Stimulated activated CD4-positive, alpha-beta T cell treated with anti-CD3 and anti-CD28 coated beads, Interleukin-1b, Interleukin-23, amount 100 ng/mL, for 48 hours (primary cell): ENCODE measurements around the gene ASPHD1.
"Not testable (repeated sequence)": the region's sequence is repeated elsewhere in the genome, so short reads cannot be mapped to it uniquely, and the experiment has no call there.

Source experiments
- DNase-seq: peaks from one replicate; pipeline ENCODE4 v3.0.0-alpha.2; 2020

ASPHD1 gene, protein sequence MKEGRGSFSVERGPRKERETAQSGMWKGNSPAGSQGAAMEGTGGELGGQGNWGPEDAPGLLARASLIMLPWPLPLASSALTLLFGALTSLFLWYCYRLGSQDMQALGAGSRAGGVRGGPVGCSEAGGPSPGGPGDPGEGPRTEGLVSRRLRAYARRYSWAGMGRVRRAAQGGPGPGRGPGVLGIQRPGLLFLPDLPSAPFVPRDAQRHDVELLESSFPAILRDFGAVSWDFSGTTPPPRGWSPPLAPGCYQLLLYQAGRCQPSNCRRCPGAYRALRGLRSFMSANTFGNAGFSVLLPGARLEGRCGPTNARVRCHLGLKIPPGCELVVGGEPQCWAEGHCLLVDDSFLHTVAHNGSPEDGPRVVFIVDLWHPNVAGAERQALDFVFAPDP

DNA sequence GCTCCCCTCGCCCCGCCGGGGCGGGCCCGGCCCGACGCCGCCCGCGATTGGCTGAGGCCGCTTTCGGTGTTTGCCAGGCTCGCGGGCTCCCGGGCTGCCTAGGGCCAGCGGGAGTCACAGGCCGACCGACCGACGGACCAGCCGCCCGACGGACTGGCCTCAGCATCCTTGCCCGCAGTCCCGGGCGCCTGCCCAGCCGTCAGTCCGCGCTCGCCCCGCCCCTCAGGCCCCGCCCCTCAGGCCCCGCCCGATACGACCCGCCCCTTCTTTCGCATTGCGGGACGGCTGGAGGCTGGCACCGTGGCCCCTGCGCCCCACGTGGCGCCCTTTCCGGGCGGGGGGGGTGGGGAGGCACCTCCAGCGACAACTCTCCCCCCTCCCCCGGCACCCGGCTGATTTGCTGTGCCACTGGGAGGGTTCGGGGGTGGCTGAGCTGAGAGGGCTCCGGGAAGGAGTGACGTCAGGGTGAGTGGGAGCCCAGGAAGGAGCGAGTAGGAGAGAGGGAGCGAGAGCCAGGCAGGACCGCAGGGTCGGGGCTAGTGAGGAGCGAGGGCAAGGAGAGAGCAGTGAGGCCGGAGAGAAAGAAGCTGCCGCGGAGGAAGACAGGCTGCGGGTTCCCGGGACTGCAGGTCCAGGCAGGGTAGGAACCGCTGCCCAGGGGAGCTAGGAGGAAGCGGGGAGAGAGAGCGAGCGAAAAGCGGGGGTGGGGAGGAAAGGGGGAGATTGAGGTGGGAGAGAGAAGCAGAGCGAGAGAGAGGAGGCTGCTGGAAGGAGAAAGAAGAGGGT, at the start of gene ASPHD1:
Gene ASPHD1 (plus strand): TSS at position 387 of the 786 bp plus-strand sequence. CDS start 484 bp downstream, outside the sequence.
- DNase-seq, result peak; percentile 61

DNA sequence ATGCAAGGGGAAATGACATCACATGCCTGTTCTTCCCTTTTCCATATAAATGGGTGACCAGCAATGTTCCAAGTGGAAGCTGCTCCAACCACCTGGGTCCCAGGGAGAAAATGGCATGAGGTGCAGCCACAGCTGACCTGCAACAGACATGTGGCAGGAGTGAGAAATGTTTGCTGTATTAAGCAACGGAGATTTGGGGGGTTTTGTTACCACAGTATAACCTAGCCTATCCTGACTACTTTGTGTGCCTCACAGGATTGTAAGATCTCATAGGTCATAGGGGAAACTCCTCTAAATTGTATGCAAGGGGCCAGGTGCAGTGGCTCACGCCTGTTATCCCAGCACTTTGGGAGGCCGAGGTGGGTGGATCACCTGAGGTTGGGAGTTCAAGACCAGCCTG, 49.3 kb upstream of the ASPHD1 start:
- DNase-seq, result no peak

DNA sequence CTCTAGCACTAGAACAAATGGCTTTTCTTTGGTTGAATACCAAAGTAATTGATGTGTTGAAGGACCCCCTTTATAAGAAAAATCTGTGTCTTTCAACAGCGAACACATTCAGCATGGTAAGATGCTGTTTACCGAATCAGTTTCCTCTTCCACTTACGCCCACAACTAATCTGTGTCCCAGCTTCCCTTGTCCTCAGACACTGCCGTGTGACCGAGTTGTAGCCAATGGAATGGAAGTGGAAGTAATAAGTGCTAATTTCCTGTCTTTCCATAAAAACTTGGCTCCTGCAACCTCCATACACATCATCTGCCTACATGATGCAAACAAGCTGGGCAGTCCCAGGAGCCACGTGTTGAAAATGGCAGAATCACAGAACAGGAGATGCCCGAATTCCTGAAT, 47.6 kb upstream of the ASPHD1 start:
- DNase-seq, result no peak

DNA sequence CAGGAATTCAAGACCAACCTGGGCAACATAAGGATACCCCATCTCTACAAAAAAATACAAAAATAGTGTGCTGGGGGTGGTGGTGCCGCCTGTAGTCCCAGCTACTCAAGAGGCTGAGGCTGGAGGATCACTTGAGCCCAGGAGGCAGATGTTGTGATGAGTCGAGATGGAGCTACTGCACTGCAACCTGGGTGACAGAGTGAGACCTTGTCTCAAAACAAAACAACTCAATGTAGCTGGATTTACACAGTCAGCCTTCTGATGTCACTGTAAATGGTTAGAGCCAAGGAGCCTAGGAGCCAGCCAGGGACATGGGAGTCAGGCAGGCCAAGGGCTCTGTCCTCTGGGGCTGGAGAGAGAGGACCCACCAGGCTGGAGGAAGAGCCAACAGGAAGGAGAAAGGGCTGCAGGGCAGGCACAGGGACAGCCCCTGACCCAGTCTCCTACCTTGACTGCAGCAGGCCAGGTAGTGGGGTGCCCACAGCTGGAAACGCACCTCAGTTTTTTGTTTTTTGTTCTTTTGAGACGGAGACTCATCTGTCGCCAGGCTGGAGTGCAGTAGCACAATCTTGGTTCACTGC, 45.7 kb upstream of the ASPHD1 start:
- DNase-seq, result no peak

DNA sequence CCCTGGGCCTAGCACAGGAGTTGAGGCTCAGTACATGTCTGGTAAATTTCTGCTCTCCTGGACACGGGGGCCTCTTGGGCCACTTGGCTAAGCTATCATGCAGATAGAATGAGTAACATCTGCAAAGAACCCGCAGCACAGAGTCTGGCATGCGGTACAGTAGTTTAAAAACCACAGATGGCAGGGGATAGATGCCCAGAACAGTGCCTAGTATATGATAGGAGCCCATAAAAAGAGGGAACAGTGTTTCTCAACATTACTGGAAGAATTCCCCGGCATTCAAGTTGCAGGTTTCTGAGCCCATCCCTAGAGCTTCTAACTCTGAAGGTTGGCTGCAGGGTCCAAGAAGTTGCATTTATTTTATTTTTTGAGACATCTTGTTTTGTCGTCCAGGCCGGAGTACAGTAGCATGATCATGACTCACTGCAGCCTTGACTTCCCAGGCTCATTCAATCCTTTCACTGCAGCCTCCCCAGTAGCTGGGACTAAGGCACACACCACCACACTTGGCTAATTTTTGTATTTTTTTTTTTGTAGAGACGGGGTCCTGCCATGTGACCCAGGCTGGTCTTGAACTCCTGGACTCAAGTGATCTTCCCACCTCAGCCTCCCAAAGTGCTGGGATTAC, 43.0 kb upstream of the ASPHD1 start:
- no peak for DNase-seq

DNA sequence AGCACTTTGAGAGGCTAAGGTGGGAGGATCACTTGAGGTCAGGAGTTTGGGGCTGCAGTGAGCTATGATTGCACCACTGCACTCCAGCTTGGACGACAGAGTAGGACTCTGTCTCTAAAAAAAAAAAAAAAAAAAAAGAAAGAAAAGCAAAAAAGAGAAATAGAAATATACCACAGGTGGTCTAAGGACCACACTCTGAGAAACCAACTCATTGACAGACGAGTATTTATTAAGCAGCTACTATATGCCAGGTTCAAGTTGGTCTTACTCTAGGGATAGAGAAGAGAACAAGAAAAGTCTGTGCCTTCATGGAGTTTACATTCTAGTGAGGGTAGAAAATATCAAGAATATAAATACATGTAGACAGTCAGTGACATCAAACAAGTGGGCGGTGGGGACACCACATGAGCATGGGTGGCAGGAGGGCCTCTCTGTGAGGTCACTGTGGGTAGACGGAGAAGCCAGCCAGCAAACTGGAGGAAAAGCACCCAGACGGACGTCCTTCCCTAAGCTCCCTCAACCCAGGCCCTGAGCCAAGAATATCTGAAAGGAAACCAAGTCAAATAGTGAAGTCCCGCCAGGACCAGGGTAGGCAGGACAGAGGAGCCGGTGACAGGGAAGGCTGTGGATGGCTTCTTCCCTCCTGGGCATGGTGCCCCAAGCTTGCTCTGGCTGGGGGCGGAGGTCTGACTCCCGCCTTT, 42.0 kb upstream of the ASPHD1 start:
- DNase-seq, result no peak

DNA sequence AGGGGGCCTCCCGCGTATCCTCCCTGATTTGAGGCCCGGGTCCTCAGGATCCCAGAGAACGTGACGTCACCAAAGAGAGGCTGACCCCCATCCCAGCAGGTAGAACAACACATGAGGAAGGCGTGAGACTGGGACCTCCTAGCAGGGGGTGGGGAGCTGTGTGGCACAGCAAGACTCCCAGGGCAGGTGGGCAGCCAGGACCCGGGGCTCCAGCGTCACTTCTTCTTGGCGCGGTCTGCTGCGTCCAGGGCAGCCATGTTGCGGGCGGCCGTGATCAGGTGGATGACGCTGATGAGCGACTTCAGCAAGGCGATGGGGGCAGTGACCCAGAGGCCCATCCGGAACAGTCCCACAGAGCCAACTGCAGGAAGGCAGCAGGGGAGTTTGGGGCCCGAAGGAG, 41.3 kb upstream of the ASPHD1 start:
- no peak for DNase-seq

DNA sequence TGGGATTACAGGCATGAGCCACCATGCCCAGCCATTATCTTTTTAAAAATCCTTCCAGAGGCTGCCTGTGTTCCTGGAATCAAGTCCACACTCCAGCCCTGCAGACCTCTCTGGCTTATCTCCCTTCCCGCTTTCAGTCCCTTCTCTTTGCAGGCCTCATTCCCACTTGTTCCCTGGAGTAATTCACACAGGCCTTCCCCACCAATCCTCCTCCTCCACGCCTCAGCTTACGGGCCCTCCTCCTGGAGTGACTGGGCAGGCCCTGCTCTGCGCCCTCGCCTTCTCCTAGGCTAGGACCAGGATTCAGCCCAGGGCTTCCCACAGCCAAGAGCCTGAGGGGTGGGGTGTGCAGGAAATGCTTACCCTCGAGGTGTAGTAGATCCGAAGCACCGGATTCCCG, 40.1 kb upstream of the ASPHD1 start:
- no peak for DNase-seq

DNA sequence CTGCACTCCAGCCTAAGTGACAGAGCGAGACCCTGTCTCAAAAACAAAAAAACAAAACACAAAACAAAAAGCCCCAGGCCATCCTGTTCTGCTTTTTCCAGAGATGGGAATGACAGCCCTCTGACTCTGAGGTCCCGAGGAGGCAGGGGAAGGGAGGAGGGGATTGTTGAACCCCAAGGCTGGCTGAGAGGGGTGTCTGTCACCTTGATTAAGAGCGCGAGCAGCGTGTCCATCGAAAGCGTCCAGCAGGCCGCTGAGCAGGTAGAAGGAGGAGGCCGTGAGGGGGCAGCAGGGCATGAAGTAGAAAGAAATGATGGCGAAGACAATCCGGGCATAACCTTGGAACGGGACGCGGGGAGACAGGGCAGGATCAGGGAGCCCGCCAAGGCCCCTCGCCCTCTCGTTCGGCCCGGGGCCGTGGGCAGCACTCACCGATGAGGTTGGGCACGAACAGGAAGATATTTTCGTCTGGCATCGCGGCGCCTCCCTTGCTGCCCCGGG, 37.9 kb upstream of the ASPHD1 start:
- no peak for DNase-seq

DNA sequence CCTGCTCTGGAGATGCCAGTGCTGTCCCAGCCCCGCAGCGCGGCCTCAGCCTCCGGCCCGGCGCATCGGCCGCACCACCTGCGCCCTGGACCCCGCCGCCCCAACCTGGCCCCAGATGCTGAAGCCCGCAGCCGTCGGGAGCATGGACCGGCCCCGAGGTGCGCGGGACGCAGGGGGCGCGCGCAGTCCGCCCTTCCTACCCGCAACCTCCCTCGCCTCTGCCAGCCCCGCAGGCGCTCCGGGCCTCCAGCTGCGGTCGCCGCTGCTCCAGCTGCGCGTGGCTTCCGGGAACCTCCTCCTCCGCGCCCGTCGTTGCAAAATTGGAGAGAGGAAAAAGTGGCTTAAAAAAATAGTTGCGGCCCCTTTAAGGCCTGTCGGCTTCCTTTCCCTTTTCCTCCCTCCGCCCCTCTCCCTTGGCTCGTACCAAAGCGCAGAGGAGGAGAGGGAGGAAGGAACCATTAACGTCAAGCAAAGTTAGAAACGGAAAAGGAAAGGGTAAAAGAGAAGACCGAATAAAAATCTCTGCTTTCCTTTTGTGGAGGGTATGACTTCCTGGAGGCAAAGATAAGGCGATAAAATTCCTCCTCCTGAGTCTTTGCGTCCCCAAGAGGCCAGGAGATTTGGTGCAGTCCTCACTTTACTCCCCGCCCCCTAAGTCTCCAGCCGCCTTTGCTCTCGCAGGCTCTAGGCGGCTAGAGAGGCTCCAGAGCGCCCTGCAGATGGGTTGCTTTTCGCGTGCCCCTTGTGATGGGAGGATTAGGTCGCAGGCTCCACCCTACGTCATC, 37.2 kb upstream of the ASPHD1 start, which contains the start of gene CDIPT:
Gene CDIPT (minus strand): TSS at position 343 of the 785 bp plus-strand sequence. CDS start 369 bp downstream, outside the sequence.
- DNase-seq, result peak; percentile 95

DNA sequence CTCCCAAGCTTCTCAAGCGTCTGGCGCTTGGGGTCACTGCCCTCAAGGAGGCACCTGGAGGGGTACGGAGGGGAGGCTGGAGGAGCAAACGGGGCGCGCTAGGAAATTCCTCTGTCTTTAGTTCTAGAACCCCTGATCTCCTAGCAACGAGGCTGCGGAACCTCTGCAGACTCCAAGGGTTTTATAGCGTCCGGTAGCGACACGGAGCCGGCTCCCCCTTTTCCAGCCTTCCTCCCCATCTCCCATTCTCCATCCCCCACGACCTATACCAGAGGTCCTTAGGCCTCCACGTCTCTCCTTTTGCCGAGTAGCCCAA, 36.7 kb upstream of the ASPHD1 start:
- DNase-seq, result no peak

DNA sequence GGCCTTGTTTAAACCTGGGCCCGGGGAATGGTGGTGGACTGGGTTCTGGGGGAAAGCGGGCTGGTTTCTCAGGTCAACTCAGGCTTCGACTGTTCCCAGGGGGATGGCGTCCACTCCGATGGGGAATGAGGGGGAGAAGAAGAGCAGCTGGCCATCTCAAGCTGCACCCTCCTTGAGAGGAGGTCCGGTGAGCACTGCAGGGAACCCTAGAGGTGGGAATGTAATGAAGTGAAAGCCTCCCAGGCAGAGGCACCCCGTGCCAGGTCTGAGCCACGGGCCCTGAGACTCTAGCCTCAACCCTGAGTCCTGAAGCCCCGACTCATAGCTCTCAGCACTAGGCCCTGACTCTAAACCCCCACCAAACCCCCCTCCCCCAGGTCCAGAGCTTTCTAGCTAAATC, 36.1 kb upstream of the ASPHD1 start:
- DNase-seq, result no peak

DNA sequence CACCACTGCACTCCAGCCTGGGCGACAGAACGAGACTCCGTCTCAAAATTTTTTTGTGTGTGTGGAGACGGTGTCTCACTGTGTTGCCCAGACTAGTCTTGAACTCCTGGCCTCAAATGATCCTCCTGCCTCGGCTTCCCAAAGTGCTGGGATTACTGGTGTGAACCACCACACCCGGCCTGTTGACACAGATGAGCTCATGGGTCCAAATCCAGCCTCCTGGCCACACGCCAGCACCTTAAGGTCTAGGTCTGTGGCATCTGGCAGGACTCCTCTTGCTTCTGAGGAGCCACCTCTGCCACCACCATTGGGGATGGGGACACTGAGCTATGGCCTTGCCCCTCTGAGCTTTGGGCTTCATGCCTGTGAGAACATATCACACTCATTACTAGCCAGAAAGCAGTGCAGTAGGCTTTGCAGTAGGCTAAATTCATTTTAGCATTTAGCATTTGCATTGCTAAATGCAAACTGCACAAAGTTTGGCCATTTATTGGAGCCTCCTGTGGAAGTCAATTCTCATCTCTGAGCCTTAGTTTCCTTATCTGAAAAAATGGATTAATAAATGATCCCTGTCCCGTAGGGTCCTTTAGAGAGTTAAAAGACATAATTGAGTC, 31.8 kb upstream of the ASPHD1 start:
- no peak for DNase-seq

DNA sequence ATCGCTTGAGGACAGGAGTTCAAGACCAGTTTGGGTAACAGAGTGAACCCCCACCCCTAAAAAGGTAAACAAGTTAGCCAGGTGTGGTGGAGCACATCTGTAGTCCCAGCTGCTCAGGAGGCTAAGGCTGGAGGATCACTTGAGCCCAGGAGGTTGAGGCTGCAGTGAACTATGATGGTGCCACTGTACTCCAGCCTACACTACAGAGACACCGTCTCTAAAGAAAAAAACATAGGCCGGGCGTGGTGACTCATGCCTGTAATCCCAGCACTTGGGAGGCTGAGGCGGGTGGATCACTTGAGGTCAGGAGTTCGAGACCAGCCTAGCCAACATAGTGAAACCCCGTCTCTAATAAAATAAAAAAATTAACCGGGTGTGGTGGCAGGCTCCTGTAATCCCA, 31.2 kb upstream of the ASPHD1 start:
- not testable (repeated sequence) for DNase-seq

DNA sequence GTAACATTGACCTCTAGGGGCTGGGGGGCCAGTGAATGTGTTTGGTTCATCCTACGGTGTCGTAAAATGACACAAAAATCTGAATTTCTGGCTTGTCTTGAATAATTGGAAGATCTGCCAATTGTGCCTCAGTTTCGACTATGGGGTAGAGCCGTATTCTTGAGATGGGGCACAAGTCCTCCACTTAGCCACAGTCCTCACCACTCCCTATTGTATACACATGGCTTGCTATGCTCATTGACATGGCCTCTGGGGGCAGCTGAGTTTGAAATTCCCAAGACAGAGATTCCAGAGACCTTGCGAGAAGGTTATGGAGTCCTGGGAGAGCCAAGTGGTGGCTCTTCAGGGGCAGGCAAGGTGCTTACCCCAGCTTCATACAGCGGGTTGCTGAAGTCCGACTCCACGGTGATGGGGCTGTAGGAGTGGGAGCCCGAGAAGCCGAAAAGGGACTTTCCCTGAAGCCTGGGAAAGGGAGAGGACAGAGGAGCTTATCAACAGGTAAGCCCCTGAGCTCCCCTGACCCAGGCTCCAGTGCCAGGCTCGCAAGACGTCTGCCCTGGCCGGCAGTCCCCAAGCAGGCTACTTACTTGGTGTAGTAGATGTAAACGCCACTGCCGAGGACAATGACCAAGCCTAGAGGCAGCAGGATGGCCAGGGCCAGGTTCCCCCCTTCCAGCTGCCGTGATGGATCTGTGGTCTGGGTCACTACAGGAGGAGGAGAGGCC, 28.3 kb upstream of the ASPHD1 start:
- no peak for DNase-seq

DNA sequence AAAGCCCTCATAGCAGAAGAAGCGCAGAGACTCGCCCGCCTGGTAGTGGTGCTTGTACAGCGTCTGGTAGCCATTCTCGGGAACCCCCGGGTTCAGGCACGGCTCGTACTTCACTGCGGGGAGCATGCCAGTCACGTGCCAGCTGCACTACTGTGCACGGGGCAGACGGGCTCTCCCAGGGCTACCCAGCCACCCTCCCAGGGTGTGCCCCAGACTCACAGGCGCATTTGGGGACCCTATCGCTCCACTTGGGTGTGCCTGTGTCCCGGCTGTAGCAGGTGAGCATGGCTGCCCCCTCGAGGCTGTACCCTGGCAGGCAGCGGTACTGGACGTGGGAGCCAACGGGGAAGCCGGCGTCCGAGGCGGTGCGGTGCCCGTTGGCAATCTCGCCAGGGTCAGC, 27.0 kb upstream of the ASPHD1 start:
- no peak for DNase-seq

DNA sequence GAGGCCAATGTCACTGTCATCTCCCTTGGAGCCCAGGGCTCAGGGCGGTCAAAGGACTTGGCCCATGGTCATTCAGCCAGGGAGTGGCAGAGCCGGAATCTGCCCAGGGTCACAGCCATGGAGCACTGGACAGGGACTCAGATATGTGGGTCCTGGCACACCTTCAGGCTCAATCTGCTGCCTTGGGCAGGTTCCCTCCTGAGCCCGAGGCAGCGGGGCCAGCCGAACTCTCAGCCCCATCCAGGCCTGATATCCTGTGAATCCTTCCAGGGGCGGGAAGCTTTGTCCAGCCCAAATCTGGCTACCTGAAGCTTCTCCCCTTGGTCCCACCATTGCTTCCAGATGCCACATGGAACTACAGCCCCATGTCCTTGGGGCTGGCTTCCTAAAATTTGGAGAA, 25.1 kb upstream of the ASPHD1 start:
- no peak for DNase-seq

DNA sequence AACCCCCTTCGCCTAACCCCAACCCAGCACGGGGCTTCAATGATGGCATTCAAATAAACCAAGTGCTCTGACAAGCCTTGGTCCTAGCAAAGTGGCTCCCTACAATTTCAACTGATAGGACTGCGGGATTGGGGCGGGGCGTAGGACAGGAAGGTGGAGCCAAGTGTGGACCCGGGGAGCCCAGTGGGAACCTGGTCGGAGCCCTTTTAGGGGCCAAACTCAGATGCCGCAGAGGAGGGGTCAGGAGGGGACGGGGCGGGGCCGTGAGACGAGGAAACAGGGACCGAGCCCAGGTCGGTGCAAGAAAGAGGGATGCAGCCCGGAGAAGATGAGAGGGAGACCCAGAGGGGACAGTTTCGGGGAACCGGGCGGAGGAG, 24.1 kb upstream of the ASPHD1 start:
- DNase-seq, result no peak

DNA sequence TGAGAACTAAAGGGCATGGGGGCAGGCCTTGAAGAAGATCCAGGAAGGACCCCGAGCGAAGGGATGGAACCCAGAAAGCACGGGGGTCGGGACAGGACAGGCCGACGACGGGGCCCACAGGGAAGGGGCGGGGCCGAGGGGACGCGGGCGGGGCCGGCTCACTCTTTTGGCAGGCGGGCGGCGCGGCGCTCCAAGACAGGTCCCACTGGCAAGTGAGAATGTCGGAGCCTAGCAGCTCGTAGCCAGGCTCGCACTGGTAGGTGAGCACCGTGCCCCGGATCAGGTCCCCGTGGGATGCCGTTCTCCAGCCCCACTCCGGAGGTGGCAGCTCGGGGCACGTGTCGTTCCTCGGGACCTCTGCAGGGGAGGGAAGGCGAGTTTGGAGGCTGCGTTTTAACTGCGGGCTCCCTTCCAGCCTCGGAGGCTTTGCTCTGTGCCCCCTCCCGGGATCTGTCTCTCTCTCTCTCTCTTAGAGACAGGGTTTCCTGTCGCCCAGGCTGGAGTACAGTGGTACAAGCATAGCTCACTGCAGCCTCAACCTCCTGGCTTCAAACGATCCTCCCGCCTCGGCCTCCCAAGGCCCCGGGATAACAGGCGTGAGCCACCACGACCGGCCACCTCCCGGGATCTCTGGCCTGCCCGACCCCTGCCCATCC, 23.6 kb upstream of the ASPHD1 start:
- peak; percentile 27 for DNase-seq
